Fibroblast of lung (primary cell): ENCODE data around the gene ATXN1. TPM values are rescaled to one million over a fixed set of nuclear protein-coding genes. Genes with fewer than 3 reads are reported as not detected.

Experiments
- DNase-seq, 2 donors: peaks; one replicate each; pipeline versions ENCODE4 v3.0.0 to v3.0.0-alpha.2; 2010; ENCODE audit warnings: low read depth in 2 of 2
- H2AFZ ChIP-seq: 2 replicates; pipeline ENCODE4 v1.5.1; 2012; ENCODE audit warnings: low read length, control low read depth, inconsistent platforms
- H3K27ac ChIP-seq: 2 replicates; pipeline ENCODE4 v1.5.1; 2011; ENCODE audit warnings: low read length, control low read depth; ENCODE audit not compliant: insufficient read depth
- H3K27me3 ChIP-seq: 2 replicates; pipeline ENCODE4 v1.5.1; 2011; ENCODE audit warnings: mild to moderate bottlenecking, low read length; ENCODE audit not compliant: control insufficient read depth, insufficient read depth
- H3K36me3 ChIP-seq: 2 replicates; pipeline ENCODE4 v1.5.1; 2011; ENCODE audit warnings: low read length; ENCODE audit not compliant: control insufficient read depth, insufficient read depth
- H3K4me1 ChIP-seq: 2 replicates; pipeline ENCODE4 v1.5.1; 2011; ENCODE audit warnings: low read length; ENCODE audit not compliant: control insufficient read depth, insufficient read depth; ENCODE audit errors: extremely low read depth
- H3K4me2 ChIP-seq: 2 replicates; pipeline ENCODE4 v1.5.1; 2011; ENCODE audit warnings: low read length, control low read depth; ENCODE audit not compliant: insufficient read depth; ENCODE audit errors: extremely low read depth
- H3K4me3 ChIP-seq, 4 experiments: fragments of 200-600 bp in 1 of 4; sonication (generic) in 1 of 4; replicated peaks in 1 of 4; 2 replicates each; pipeline ENCODE4 v1.5.1; 2011 to 2016; ENCODE audit warnings: low read length in 4 of 4, low read depth in 3 of 4, mild to moderate bottlenecking in 3 of 4, control low read depth in 2 of 4, inconsistent platforms in 1 of 4, mixed read lengths in 1 of 4; ENCODE audit not compliant: insufficient read depth in 1 of 4; ENCODE audit errors: control extremely low read depth in 1 of 4
- H3K79me2 ChIP-seq: 2 replicates; pipeline ENCODE4 v1.5.1; 2012; ENCODE audit warnings: mild to moderate bottlenecking, low read length, inconsistent platforms; ENCODE audit not compliant: control insufficient read depth, insufficient read depth
- H3K9ac ChIP-seq: 2 replicates; pipeline ENCODE4 v1.5.1; 2011; ENCODE audit warnings: mild to moderate bottlenecking, low read length, control low read depth; ENCODE audit not compliant: insufficient read depth
- H3K9me3 ChIP-seq: 2 replicates; pipeline ENCODE4 v1.5.1; 2012; ENCODE audit warnings: low read depth, low read length; ENCODE audit not compliant: control insufficient read depth, insufficient read depth
- H4K20me1 ChIP-seq: 2 replicates; pipeline ENCODE4 v1.5.1; 2011; ENCODE audit warnings: low read length; ENCODE audit not compliant: control insufficient read depth, insufficient read depth; ENCODE audit errors: extremely low read depth
- CTCF ChIP-seq, 2 donors: IDR thresholded peaks in 1 of 2; conservative IDR thresholded peaks in 1 of 2; 1 replicate in 1 of 2; 2 replicates in 1 of 2; pipeline ENCODE4 v1.5.1; 2011 to 2012; ENCODE audit warnings: low read length in 2 of 2, control low read depth in 1 of 2, inconsistent platforms in 1 of 2, low read depth in 1 of 2, mild to moderate bottlenecking in 1 of 2
- EZH2 ChIP-seq: IDR thresholded peaks from 2 replicates; pipeline ENCODE4 v1.5.1; 2012; ENCODE audit warnings: low read length, control low read depth, mild to moderate bottlenecking; ENCODE audit errors: missing control alignments
- polyA plus RNA-seq, 2 donors: library from polyadenylated mRNA; depleted of rRNA in 1 of 2; stranded (reverse) in 1 of 2; unstranded in 1 of 2; fragments of >200 nt; gene quantifications; 2 replicates each; pipeline ENCODE4 v1.2.1, GENCODE V29; 2011 to 2012; ENCODE audit warnings: missing spikeins in 1 of 2
- total RNA-seq: library from RNA; depleted of rRNA; stranded (reverse); fragments of >200 nt; gene quantifications from 2 replicates; pipeline ENCODE4 v1.2.1, GENCODE V29; 2014

ATXN1 gene
- total and polyA plus RNA-seq, 2 donors (not counting 1 experiment from before 2014, with no cell fraction given), result 15.8 to 40.5 TPM

GRCh38 chr6:16473184-16473907 lies 287.9 kb downstream of the ATXN1 start:
- no peaks in the 10 kb centered on the region for H3K79me2 ChIP-seq
- no peak for TF ChIP-seq EZH2
- TF ChIP-seq CTCF (conservative IDR thresholded peaks at IDR 0.05 in 1 of 2, IDR thresholded peaks at IDR 0.05 in 1 of 2; ENCODE audit: low read depth in 1 of 2, low read length in 2 of 2), result no peak
- no peaks in the 10 kb centered on the region for H3K27me3 ChIP-seq
- no peak for DNase-seq
- no peaks in the 10 kb centered on the region for H4K20me1 ChIP-seq
- H3K4me2 ChIP-seq, result no peak overlapping the region
- H3K9me3 ChIP-seq, result no peaks in the 10 kb centered on the region
- H2AFZ ChIP-seq, result no peak overlapping the region
- peaks cover 2% of the 10 kb centered on the region for H3K4me1 ChIP-seq
- no peak overlapping the region for H3K27ac ChIP-seq
- no peak overlapping the region for H3K4me3 ChIP-seq
- no peaks in the 10 kb centered on the region for H3K36me3 ChIP-seq
- no peak overlapping the region for H3K9ac ChIP-seq

- peak; percentile 68 to 89 for DNase-seq
- H4K20me1 ChIP-seq, result no peaks in the 10 kb centered on the region
- no peaks in the 10 kb centered on the region for H3K79me2 ChIP-seq
- H3K27ac ChIP-seq, result no peak overlapping the region
- no peak overlapping the region for H3K4me2 ChIP-seq
- H3K9ac ChIP-seq, result no peak overlapping the region
- no peak overlapping the region for H2AFZ ChIP-seq
- no peaks in the 10 kb centered on the region for H3K9me3 ChIP-seq
- no peak overlapping the region for H3K4me3 ChIP-seq
- TF ChIP-seq EZH2 (no peak), CTCF (conservative IDR thresholded peaks at IDR 0.05 in 1 of 2, IDR thresholded peaks at IDR 0.05 in 1 of 2; ENCODE audit: low read depth in 1 of 2, low read length in 2 of 2) (no peak)
- peaks cover 2% of the 10 kb centered on the region for H3K4me1 ChIP-seq
- H3K36me3 ChIP-seq, result no peaks in the 10 kb centered on the region
- no peaks in the 10 kb centered on the region for H3K27me3 ChIP-seq
These were observed 288.8 kb downstream of the ATXN1 start for GRCh38 chr6:16472349-16473069.

- no peaks in the 10 kb centered on the region for H3K36me3 ChIP-seq
These were observed 289.4 kb downstream of the ATXN1 start for GRCh38 chr6:16471910-16472297.

More at GRCh38 chr6:16471910-16472297, 289.4 kb downstream of the ATXN1 start:
- no peaks in the 10 kb centered on the region for H3K79me2 ChIP-seq
- H4K20me1 ChIP-seq, result no peaks in the 10 kb centered on the region
- no peaks in the 10 kb centered on the region for H3K27me3 ChIP-seq
- H3K4me2 ChIP-seq, result no peak overlapping the region
- H3K4me1 ChIP-seq, result peaks cover 2% of the 10 kb centered on the region
- H2AFZ ChIP-seq, result no peak overlapping the region
- no peak overlapping the region for H3K27ac ChIP-seq
- H3K9me3 ChIP-seq, result no peaks in the 10 kb centered on the region
- no peak overlapping the region for H3K9ac ChIP-seq
- no peak overlapping the region for H3K4me3 ChIP-seq
- no peak for TF ChIP-seq CTCF (conservative IDR thresholded peaks at IDR 0.05 in 1 of 2, IDR thresholded peaks at IDR 0.05 in 1 of 2; ENCODE audit: low read depth in 1 of 2, low read length in 2 of 2)
- no peak for DNase-seq
